ENCODE results near the gene CYBB.

DNA sequence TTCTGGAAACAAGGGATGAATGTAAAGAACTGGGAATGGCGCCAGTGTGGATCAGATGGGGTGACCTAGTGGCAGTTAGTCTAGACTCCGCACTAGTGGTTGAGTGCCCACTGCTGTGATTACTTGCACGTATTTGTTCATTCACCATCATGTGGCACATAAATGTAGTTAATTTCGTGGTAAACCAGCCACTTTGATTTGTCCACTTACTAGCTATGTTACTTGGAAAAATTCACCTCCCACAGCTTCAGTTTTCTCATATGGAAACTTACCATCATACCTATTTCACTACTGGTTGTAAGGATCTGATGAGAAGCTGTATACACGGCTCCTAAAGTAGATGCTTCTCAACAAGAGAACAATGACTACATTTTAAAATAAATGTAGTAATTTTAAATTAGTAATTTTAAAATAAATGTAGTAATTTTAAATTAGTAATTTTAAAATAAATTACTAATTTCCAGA is 67.9 kb downstream of the CYBB start:
- TF ChIP-seq CEBPB (IDR thresholded peaks at IDR 0.05; ENCODE audit: low read depth, low read length): no peak
- TF ChIP-seq, protein P1, sequence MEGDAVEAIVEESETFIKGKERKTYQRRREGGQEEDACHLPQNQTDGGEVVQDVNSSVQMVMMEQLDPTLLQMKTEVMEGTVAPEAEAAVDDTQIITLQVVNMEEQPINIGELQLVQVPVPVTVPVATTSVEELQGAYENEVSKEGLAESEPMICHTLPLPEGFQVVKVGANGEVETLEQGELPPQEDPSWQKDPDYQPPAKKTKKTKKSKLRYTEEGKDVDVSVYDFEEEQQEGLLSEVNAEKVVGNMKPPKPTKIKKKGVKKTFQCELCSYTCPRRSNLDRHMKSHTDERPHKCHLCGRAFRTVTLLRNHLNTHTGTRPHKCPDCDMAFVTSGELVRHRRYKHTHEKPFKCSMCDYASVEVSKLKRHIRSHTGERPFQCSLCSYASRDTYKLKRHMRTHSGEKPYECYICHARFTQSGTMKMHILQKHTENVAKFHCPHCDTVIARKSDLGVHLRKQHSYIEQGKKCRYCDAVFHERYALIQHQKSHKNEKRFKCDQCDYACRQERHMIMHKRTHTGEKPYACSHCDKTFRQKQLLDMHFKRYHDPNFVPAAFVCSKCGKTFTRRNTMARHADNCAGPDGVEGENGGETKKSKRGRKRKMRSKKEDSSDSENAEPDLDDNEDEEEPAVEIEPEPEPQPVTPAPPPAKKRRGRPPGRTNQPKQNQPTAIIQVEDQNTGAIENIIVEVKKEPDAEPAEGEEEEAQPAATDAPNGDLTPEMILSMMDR (conservative IDR thresholded peaks at IDR 0.05; ENCODE audit: low read depth, low read length): 0 out of 2 replicates have a peak, but pooled peaks have one; percentile 1
- TF ChIP-seq POLR2A (IDR thresholded peaks at IDR 0.05; ENCODE audit: low read depth, low read length): 0 out of 2 replicates have a peak, but pooled peaks have one; percentile 4
- TF ChIP-seq BHLHE40 (IDR thresholded peaks at IDR 0.05; ENCODE audit: low read depth, low read length): no peak
- no peak for TF ChIP-seq MAZ (IDR thresholded peaks at IDR 0.05; ENCODE audit: borderline replicate concordance, low read depth, low read length)
- no peak for TF ChIP-seq FOS (IDR thresholded peaks at IDR 0.05; ENCODE audit: low read depth, low read length)

Data from IMR-90 (cell line).